Measurements from ENCODE around the gene ZNG1A.
A peak's percentile ranks its signal among the peaks of the same experiment; 100 is the strongest.

Gene ZNG1A

GRCh38 chr9:224026-224425 is 45.2 kb upstream of the ZNG1A start (continued):
- TF ChIP-seq ZNF302 (tag by site-specific recombination; IDR thresholded peaks at IDR 0.05; ENCODE audit: low read depth) (no peak), ZNF830 (tag by site-specific recombination; IDR thresholded peaks at IDR 0.05; ENCODE audit: low read depth) (no peak), ZNF692 (tag by site-specific recombination; IDR thresholded peaks at IDR 0.05) (no peak), PRDM1 (tag by site-specific recombination; IDR thresholded peaks at IDR 0.05) (no peak), ZNF354C (tag by site-specific recombination; IDR thresholded peaks at IDR 0.05; ENCODE audit: borderline replicate concordance, low read depth) (no peak), ZFHX2 (tag by site-specific recombination; conservative IDR thresholded peaks at IDR 0.05) (no peak), ZNF140 (tag by site-specific recombination; IDR thresholded peaks at IDR 0.05) (no peak)
- TF ChIP-seq, protein P1, sequence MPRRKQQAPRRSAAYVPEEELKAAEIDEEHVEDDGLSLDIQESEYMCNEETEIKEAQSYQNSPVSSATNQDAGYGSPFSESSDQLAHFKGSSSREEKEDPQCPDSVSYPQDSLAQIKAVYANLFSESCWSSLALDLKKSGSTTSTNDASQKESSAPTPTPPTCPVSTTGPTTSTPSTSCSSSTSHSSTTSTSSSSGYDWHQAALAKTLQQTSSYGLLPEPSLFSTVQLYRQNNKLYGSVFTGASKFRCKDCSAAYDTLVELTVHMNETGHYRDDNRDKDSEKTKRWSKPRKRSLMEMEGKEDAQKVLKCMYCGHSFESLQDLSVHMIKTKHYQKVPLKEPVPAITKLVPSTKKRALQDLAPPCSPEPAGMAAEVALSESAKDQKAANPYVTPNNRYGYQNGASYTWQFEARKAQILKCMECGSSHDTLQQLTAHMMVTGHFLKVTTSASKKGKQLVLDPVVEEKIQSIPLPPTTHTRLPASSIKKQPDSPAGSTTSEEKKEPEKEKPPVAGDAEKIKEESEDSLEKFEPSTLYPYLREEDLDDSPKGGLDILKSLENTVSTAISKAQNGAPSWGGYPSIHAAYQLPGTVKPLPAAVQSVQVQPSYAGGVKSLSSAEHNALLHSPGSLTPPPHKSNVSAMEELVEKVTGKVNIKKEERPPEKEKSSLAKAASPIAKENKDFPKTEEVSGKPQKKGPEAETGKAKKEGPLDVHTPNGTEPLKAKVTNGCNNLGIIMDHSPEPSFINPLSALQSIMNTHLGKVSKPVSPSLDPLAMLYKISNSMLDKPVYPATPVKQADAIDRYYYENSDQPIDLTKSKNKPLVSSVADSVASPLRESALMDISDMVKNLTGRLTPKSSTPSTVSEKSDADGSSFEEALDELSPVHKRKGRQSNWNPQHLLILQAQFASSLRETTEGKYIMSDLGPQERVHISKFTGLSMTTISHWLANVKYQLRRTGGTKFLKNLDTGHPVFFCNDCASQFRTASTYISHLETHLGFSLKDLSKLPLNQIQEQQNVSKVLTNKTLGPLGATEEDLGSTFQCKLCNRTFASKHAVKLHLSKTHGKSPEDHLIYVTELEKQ (tag by site-specific recombination; IDR thresholded peaks at IDR 0.05; ENCODE audit: borderline replicate concordance), result no peak

GRCh38 chr9:223152-223551 is 44.3 kb upstream of the ZNG1A start:
- 0 out of 2 replicates have a peak, but pooled peaks have one; percentile 9 for TF ChIP-seq PRDM1 (tag by site-specific recombination; IDR thresholded peaks at IDR 0.05)
- no peak for TF ChIP-seq ZFP37 (tag by site-specific recombination; IDR thresholded peaks at IDR 0.05)
- TF ChIP-seq ZNF514 (tag by site-specific recombination; IDR thresholded peaks at IDR 0.05), result no peak
- TF ChIP-seq ZNF248 (tag by site-specific recombination; IDR thresholded peaks at IDR 0.05), result no peak
- no peak for TF ChIP-seq SP7 (tag by site-specific recombination; IDR thresholded peaks at IDR 0.05)
- no peak for TF ChIP-seq MYNN (tag by site-specific recombination; IDR thresholded peaks at IDR 0.05; ENCODE audit: borderline replicate concordance)
- 0 out of 2 replicates have a peak, but pooled peaks have one; percentile 13 for TF ChIP-seq ZNF335 (tag by site-specific recombination; conservative IDR thresholded peaks at IDR 0.05)
- Histone ChIP-seq H3K4me3 (ENCODE audit: low read depth, low read length) (no peak overlapping the region), H3K36me3 (ENCODE audit: control insufficient read depth in 2 of 2, insufficient read depth in 1 of 2, low read length in 2 of 2) (no peaks in the 10 kb centered on the region), H3K9me3 (ENCODE audit: control insufficient read depth, insufficient read depth, low read depth, low read length) (no peaks in the 10 kb centered on the region), H3K4me1 (ENCODE audit: control insufficient read depth, insufficient read depth, low read length) (peaks cover 6% of the 10 kb centered on the region; the same call in 1 of the 2 replicates), H3K27ac (ENCODE audit: extremely low read depth, low read depth, low read length) (no peak overlapping the region)
- POLR2A ChIA-PET, result interaction anchor here (1.7 kb wide), 1 partner anchor 9 kb away, joined by 6 read pairs; the partner anchor contains the start of gene DOCK8
- CTCF ChIA-PET, result no interaction called here

DNA sequence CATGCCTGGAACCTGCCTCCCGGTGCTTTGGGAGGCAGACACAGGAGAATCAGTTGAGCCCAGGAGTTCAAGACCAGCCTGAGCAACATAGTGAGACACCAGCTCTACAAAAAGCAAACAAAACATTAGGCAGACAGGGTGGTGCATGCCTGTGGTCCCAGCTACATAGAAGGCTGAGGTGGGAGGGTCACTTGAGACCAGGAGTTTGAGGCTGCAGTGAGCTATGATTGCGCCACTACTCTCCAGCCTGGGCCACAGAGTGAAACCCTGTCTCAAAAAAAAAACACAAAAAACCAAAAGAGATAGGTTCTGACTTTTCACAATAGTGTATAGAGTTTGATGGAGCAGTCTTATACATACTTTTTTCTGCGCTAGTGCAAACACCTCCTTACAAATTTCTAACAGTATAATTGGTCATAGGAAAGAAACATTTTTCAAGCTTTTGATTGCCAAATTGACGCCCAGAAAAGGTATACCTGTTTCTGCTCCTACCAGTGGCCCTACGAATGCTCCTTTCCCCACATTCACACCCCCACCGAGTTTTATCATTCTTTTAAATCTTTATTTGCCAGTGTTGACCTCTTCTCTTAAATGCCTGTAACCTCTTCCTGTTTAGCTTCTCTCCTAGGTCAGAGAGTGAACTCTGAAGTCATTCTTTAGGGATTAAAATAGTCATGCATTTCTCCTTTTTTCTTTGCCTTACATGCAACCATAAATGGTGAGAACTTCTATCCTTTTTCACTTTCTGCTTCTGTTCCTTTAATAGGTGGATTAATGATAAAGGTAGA is 43.3 kb upstream of the ZNG1A start:
- Histone ChIP-seq H3K36me3 (ENCODE audit: control insufficient read depth in 2 of 2, insufficient read depth in 1 of 2, low read length in 2 of 2) (no peaks in the 10 kb centered on the region), H3K4me3 (ENCODE audit: low read depth, low read length) (no peak overlapping the region), H3K27ac (ENCODE audit: extremely low read depth, low read depth, low read length) (no peak overlapping the region), H3K4me1 (ENCODE audit: control insufficient read depth, insufficient read depth, low read length) (peaks cover 6% of the 10 kb centered on the region; the same call in 1 of the 2 replicates), H3K9me3 (ENCODE audit: control insufficient read depth, insufficient read depth, low read depth, low read length) (no peaks in the 10 kb centered on the region)
- CTCF ChIA-PET, result interaction anchor here (0.6 kb wide), 1 partner anchor 729 kb away, joined by 6 read pairs; no protein-coding TSS in a partner anchor
- POLR2A ChIA-PET, result interaction anchor here (1.7 kb wide), 1 partner anchor 8 kb away, joined by 6 read pairs; the partner anchor contains the start of gene DOCK8
- TF ChIP-seq ZIC2 (tag by site-specific recombination; IDR thresholded peaks at IDR 0.05), result no peak
- TF ChIP-seq ZNF133 (tag by site-specific recombination; IDR thresholded peaks at IDR 0.05), result no peak
- no peak for TF ChIP-seq ELK4 (IDR thresholded peaks at IDR 0.05; ENCODE audit: borderline replicate concordance, low read depth, low read length)
- no peak for TF ChIP-seq ZNF37A (tag by site-specific recombination; IDR thresholded peaks at IDR 0.05)
- no peak for TF ChIP-seq ZNF146 (tag by site-specific recombination; IDR thresholded peaks at IDR 0.05)
- TF ChIP-seq ZBTB6 (tag by site-specific recombination; IDR thresholded peaks at IDR 0.05), result no peak
- no peak for TF ChIP-seq HIC1 (tag by site-specific recombination; IDR thresholded peaks at IDR 0.05)
- TF ChIP-seq ZNF169 (tag by site-specific recombination; IDR thresholded peaks at IDR 0.05), result no peak
- no peak for TF ChIP-seq BCL11B (tag by site-specific recombination; IDR thresholded peaks at IDR 0.05; ENCODE audit: low read depth)
- no peak for TF ChIP-seq ZNF701 (tag by site-specific recombination; IDR thresholded peaks at IDR 0.05)
